Measurements from ENCODE around the gene MDGA2. TPM values are rescaled to one million over a fixed set of nuclear protein-coding genes. Genes with fewer than 3 reads are reported as not detected.
"Not testable (repeated sequence)": the region's sequence is repeated elsewhere in the genome, so short reads cannot be mapped to it uniquely, and the experiment has no call there.

MDGA2 gene
- total and polyA plus RNA-seq, 9 donors, result 0.11 to 0.61 (median 0.30) TPM

DNA sequence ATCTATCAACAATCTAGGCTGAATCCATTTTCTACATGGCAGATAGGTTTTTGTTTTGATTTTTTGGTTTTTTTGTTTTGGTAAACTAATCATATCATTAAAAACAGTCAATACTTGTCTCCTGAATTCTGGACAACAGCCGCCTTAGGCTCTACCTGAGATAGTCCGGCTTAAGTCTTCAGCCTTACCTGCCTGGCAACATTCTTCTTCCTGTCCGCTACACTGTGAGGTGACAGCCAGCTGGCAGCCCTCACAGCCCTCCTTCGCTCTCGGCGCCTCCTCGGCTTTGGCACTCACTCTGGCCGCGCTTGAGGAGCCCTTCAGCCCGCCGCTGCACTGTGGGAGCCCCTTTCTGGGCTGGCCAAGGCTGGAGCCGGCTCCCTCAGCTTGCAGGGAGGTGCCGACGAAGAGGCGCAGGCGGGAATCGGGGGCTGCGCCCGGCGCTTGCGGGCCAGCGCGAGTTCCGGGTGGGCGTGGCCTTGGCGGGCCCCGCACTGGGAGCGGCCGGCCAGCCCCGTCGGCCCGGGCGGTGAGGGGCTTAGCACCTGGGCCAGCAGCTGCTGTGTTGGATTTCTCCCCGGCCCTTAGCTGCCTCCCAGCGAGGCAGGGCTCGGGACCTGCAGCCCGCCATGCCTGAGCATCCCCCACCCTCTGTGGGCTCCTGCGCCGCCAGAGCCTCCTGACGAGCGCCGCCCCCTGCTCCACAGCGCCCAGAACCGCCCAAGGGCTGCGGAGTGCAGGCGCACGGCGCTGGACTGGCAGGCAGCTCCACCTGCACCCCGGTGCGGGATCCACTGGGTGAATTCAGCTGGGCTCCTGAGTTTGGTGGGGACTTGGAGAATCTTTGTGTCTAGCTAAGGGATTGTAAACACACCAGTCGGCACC, 49.0 kb downstream of the MDGA2 start:
- no peaks in the 10 kb centered on the region for H3K9me3 ChIP-seq (replicated peaks; ENCODE audit: control insufficient read depth, low read depth, low read length)
- no peak overlapping the region for H3K27ac ChIP-seq (ENCODE audit: low read length)
- DNase-seq, result no peak
- H3K36me3 ChIP-seq (ENCODE audit: control insufficient read depth, insufficient read depth, low read length), result no peaks in the 10 kb centered on the region
- no peak overlapping the region for H3K4me3 ChIP-seq (ENCODE audit: low read length)
- H3K4me1 ChIP-seq (ENCODE audit: control insufficient read depth, insufficient read depth, low read length), result no peaks in the 10 kb centered on the region
- no peaks in the 10 kb centered on the region for H3K27me3 ChIP-seq (ENCODE audit: control insufficient read depth, insufficient read depth, low read length)
- WGBS (ENCODE audit: insufficient coverage), result 95% methylated on average over 49 of the region's 51 CpGs

DNA sequence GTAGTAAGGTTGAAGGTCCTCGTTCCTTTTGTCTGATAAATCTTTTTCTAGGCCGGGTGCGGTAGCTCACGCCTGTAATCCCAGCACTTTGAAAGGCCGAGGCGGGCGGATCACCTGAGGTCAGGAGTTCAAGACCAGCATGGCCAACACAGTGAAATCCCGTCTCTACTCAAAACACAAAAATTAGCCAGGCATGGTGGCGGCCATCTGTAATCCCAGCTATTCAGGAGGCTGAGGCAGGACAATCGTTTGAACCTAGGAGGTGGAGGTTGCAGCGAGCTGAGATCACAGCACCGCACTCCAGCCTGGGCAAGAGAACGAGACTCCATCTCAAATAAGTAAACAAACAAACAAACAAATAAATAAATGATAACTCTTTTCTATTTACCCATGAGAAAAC, 51.3 kb downstream of the MDGA2 start:
- H3K27ac ChIP-seq (ENCODE audit: low read length); H3K4me1 ChIP-seq (ENCODE audit: control insufficient read depth, insufficient read depth, low read length); DNase-seq; H3K27me3 ChIP-seq (ENCODE audit: control insufficient read depth, insufficient read depth, low read length); H3K4me3 ChIP-seq (ENCODE audit: low read length); H3K36me3 ChIP-seq (ENCODE audit: control insufficient read depth, insufficient read depth, low read length); H3K9me3 ChIP-seq (replicated peaks; ENCODE audit: control insufficient read depth, low read depth, low read length): not testable (repeated sequence)
- WGBS (ENCODE audit: insufficient coverage), result 93% methylated on average over 4 of the region's 13 CpGs

DNA sequence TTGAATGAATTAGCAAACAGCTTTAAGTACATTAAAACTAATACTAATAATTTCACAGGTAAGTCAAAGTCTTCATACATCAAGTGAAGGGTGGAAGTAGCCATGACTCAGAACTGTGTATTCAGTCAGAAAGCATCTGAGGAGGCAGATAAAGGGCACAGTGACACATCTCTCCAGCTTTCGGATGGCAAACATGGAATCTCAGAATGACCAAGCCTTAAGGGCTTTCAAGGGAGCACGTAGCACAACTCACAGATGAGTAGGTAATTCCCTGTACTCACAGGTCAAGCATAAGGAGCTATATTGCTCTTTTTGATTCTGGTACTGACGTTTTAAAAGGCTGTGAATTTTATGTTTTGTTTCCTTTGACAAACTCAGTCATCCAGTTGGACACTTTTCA, 56.0 kb downstream of the MDGA2 start:
- Histone ChIP-seq H3K4me1 (ENCODE audit: control insufficient read depth, insufficient read depth, low read length) (no peaks in the 10 kb centered on the region), H3K9me3 (replicated peaks; ENCODE audit: control insufficient read depth, low read depth, low read length) (no peaks in the 10 kb centered on the region), H3K36me3 (ENCODE audit: control insufficient read depth, insufficient read depth, low read length) (no peaks in the 10 kb centered on the region), H3K4me3 (ENCODE audit: low read length) (no peak overlapping the region), H3K27ac (ENCODE audit: low read length) (no peak overlapping the region), H3K27me3 (ENCODE audit: control insufficient read depth, insufficient read depth, low read length) (no peaks in the 10 kb centered on the region)
- 100% methylated on average over 1 of the region's 3 CpGs for WGBS (ENCODE audit: insufficient coverage)
- no peak for DNase-seq

DNA sequence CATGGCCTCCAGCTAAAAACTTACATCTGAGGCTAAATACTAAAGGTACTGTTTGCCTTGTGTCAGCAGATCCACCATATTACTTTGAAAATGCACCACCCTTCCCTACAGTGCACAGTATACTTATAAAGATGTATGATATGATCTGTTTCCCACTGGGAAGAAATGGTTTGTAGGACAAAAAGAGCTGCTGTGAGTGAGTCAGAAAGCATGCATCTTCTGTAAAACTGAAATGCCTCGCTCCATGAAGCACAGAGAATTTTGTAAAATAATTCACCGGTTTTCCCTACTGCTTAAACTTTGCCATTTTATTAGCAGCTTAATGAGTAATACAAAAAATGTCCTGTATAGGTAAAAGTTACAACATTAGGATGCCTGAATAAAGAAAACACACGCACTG, 68.8 kb downstream of the MDGA2 start:
- Histone ChIP-seq H3K9me3 (replicated peaks; ENCODE audit: control insufficient read depth, low read depth, low read length) (no peaks in the 10 kb centered on the region), H3K36me3 (ENCODE audit: control insufficient read depth, insufficient read depth, low read length) (no peaks in the 10 kb centered on the region), H3K4me1 (ENCODE audit: control insufficient read depth, insufficient read depth, low read length) (no peaks in the 10 kb centered on the region), H3K27ac (ENCODE audit: low read length) (no peak overlapping the region), H3K4me3 (ENCODE audit: low read length) (no peak overlapping the region), H3K27me3 (ENCODE audit: control insufficient read depth, insufficient read depth, low read length) (no peaks in the 10 kb centered on the region)
- no peak for DNase-seq
- no CpG with 5 or more reads among the region's 3 CpGs for WGBS (ENCODE audit: insufficient coverage)

DNA sequence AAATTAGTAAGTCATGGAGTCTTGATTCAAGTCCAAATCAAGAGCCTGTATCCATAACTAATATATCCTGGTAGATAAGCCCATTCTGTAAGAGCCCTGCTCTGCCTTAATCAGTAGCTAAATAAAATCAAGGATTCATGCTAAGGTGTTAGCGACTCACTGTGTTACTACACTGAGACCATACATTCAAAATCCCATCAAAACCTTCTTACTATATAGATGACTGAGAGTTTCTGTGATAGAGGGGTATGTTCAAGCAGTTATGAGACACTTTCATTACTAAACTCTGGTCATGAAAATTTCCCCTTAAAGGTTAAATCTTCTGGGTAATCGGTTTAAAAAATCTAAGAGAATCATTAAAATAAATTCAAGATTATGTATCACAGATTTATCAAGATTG, 78.5 kb downstream of the MDGA2 start:
- Histone ChIP-seq H3K4me1 (ENCODE audit: control insufficient read depth, insufficient read depth, low read length) (no peaks in the 10 kb centered on the region), H3K36me3 (ENCODE audit: control insufficient read depth, insufficient read depth, low read length) (no peaks in the 10 kb centered on the region), H3K27me3 (ENCODE audit: control insufficient read depth, insufficient read depth, low read length) (no peaks in the 10 kb centered on the region), H3K4me3 (ENCODE audit: low read length) (no peak overlapping the region), H3K27ac (ENCODE audit: low read length) (no peak overlapping the region), H3K9me3 (replicated peaks; ENCODE audit: control insufficient read depth, low read depth, low read length) (no peaks in the 10 kb centered on the region)
- DNase-seq, result no peak
- whole genome bisulfite sequencing (ENCODE audit: insufficient coverage), result no CpG with 5 or more reads among the region's 2 CpGs

DNA sequence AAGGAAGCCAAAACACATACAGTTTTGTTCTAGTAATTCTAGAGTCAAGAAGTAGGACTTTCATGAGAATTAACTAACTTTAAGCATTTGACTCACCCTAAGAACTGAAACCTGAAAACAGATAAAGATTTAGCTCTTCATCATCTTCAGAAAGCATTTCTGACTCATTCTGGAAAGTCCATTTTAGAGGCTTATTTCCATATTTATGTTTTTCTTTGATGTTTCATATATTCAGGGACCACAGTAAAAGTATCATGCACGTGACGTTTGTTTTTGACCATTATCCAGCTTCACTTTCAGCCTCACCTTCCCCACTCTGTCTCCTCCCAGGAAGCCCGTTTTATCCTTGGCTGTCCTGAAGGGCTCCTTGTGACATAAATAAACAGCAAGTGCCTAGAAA, 79.2 kb downstream of the MDGA2 start:
- no peak overlapping the region for H3K27ac ChIP-seq (ENCODE audit: low read length)
- WGBS (ENCODE audit: insufficient coverage), result 80% methylated on average over 2 of the region's 3 CpGs
- H3K27me3 ChIP-seq (ENCODE audit: control insufficient read depth, insufficient read depth, low read length), result no peaks in the 10 kb centered on the region
- no peak for DNase-seq
- no peaks in the 10 kb centered on the region for H3K9me3 ChIP-seq (replicated peaks; ENCODE audit: control insufficient read depth, low read depth, low read length)
- no peaks in the 10 kb centered on the region for H3K36me3 ChIP-seq (ENCODE audit: control insufficient read depth, insufficient read depth, low read length)
- no peaks in the 10 kb centered on the region for H3K4me1 ChIP-seq (ENCODE audit: control insufficient read depth, insufficient read depth, low read length)
- H3K4me3 ChIP-seq (ENCODE audit: low read length), result no peak overlapping the region

DNA sequence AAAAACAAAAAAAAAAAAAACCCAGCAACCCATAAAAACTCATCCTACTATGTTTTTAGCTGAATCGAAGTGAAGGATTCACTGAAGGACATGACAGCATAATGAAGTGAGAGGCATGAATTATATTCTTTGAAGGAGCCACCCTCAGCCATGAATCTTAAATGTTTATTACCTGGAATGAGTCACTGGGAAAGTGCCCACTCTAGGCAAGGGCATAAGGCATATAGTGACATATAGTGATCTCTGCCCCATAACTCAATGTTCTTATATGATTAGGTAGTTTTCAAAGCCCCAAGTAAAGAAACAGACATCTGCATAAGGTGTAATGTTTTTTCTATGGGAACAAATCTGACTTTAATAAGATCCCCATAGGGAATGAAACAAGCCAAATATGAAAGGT, 79.9 kb downstream of the MDGA2 start:
- H3K4me3 ChIP-seq (ENCODE audit: low read length), result no peak overlapping the region
- H3K4me1 ChIP-seq (ENCODE audit: control insufficient read depth, insufficient read depth, low read length), result no peaks in the 10 kb centered on the region
- H3K27ac ChIP-seq (ENCODE audit: low read length), result no peak overlapping the region
- no CpG with 5 or more reads among the region's 1 CpG for WGBS (ENCODE audit: insufficient coverage)
- no peak for DNase-seq
- no peaks in the 10 kb centered on the region for H3K27me3 ChIP-seq (ENCODE audit: control insufficient read depth, insufficient read depth, low read length)
- no peaks in the 10 kb centered on the region for H3K9me3 ChIP-seq (replicated peaks; ENCODE audit: control insufficient read depth, low read depth, low read length)
- H3K36me3 ChIP-seq (ENCODE audit: control insufficient read depth, insufficient read depth, low read length), result no peaks in the 10 kb centered on the region

DNA sequence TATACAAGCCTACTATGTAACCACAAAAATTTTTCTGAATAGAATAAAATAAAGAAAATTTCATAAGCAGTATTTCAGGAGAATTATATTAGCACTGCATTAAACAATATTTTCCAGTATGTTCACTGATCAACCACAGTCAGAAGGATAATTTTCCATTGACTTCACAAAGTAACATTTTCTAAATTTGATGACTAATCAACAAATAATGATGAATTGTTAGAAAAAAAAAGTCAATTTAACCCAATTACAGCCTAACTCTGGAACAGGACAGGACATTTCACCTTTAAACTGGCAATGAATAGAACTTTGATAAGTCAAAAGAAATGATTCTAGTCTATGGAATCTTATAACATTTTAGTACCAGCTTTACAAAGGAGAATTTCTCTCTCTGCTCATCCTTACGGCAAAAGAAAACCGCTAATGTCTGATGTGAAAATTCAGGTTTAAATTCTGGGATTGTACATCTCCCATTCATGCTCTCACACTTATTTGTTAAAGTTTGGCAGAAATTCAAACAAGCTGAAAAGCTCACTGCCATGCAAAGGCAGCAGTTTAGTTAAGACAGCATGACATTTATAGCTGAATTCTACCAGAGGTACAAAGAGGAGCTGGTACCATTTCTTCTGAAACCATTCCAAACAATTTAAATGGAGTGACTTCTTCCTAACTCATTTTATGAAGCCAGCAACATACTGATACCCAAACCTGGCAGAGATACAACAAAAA, 84.5 kb downstream of the MDGA2 start:
- WGBS (ENCODE audit: insufficient coverage), result no CpG with 5 or more reads among the region's 2 CpGs

DNA sequence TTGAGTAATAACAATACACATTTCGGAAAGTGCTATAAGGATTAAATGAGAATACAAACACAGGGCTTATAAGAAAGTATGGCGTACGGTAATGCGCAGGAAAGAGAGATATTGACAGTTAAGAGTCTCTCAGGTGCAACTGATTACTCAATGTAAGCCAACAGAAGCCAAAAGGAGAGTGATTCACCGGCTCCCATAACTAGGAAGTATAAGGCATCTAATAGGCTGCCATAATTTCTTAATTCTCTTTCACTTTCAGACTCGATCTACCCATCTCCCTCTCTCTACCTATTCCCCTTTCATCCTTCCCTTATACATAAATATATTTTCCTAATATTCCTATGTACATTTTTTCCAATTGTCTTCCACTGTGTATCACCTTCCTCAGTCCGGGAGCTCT, 90.0 kb downstream of the MDGA2 start:
- Histone ChIP-seq H3K27me3 (ENCODE audit: control insufficient read depth, insufficient read depth, low read length) (no peaks in the 10 kb centered on the region), H3K9me3 (replicated peaks; ENCODE audit: control insufficient read depth, low read depth, low read length) (no peaks in the 10 kb centered on the region), H3K4me1 (ENCODE audit: control insufficient read depth, insufficient read depth, low read length) (no peaks in the 10 kb centered on the region), H3K27ac (ENCODE audit: low read length) (no peak overlapping the region), H3K36me3 (ENCODE audit: control insufficient read depth, insufficient read depth, low read length) (no peaks in the 10 kb centered on the region), H3K4me3 (ENCODE audit: low read length) (no peak overlapping the region)
- 83% methylated on average over 1 of the region's 7 CpGs for WGBS (ENCODE audit: insufficient coverage)
- DNase-seq, result no peak

More for the DNA sequence above, 84.5 kb downstream of the MDGA2 start:
- Histone ChIP-seq H3K4me3 (ENCODE audit: low read length) (no peak overlapping the region), H3K27me3 (ENCODE audit: control insufficient read depth, insufficient read depth, low read length) (no peaks in the 10 kb centered on the region), H3K4me1 (ENCODE audit: control insufficient read depth, insufficient read depth, low read length) (no peaks in the 10 kb centered on the region), H3K27ac (ENCODE audit: low read length) (no peak overlapping the region), H3K9me3 (replicated peaks; ENCODE audit: control insufficient read depth, low read depth, low read length) (no peaks in the 10 kb centered on the region), H3K36me3 (ENCODE audit: control insufficient read depth, insufficient read depth, low read length) (no peaks in the 10 kb centered on the region)
- DNase-seq, result no peak

DNA sequence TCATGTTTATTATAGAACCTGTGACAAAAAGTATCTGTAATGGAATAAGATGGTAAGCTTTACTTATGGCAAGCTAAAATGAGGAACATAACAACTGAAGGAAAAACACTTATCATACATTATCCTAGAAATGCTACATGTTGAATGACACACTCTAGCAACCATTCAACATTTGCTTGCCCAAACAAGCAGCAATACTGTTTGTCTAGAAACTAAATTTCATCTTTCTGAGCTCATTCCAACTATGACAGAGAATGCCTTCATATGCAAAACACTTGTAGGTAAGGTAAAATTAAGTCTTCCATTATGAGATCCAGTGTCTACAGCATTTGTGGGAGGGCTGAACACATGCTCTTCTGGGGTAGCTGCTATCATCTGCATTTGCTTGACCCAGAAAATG, 108.1 kb downstream of the MDGA2 start:
- Histone ChIP-seq H3K4me1 (ENCODE audit: control insufficient read depth, insufficient read depth, low read length) (no peaks in the 10 kb centered on the region), H3K9me3 (replicated peaks; ENCODE audit: control insufficient read depth, low read depth, low read length) (no peaks in the 10 kb centered on the region), H3K27me3 (ENCODE audit: control insufficient read depth, insufficient read depth, low read length) (no peaks in the 10 kb centered on the region)

More for the DNA sequence above, 108.1 kb downstream of the MDGA2 start:
- Histone ChIP-seq H3K27ac (ENCODE audit: low read length) (no peak overlapping the region), H3K36me3 (ENCODE audit: control insufficient read depth, insufficient read depth, low read length) (no peaks in the 10 kb centered on the region), H3K4me3 (ENCODE audit: low read length) (no peak overlapping the region)
- no peak for DNase-seq
